Spleen (tissue), 11 donors: ENCODE data around the gene QSER1. TPM values are rescaled to one million over a fixed set of nuclear protein-coding genes. Genes with fewer than 3 reads are reported as not detected.

Experiments
- DNase-seq: peaks from one replicate; pipeline ENCODE4 v3.0.0-alpha.2; 2020
- H3K27ac ChIP-seq, 8 donors: fragments of 200-600 bp; sonication (generic) in 7 of 8; 1 replicate in 4 of 8; 2 replicates in 4 of 8; pipeline versions ENCODE4 v1.5.0 to v1.8.0; 2016 to 2021; ENCODE audit warnings: inconsistent platforms in 4 of 8, mild to moderate bottlenecking in 4 of 8, moderate library complexity in 1 of 8
- H3K27me3 ChIP-seq, 7 donors: fragments of 200-600 bp; sonication (generic) in 6 of 7; replicated peaks in 1 of 7; 1 replicate in 4 of 7; 2 replicates in 3 of 7; pipeline versions ENCODE4 v1.5.0 to v1.8.0; 2016 to 2021; ENCODE audit warnings: inconsistent platforms in 3 of 7, mild to moderate bottlenecking in 1 of 7
- H3K36me3 ChIP-seq, 6 donors: fragments of 200-600 bp; sonication (generic) in 5 of 6; 1 replicate in 4 of 6; 2 replicates in 2 of 6; pipeline versions ENCODE4 v1.5.0 to v1.8.0; 2016 to 2021; ENCODE audit warnings: inconsistent platforms in 2 of 6
- H3K4me1 ChIP-seq, 6 donors: fragments of 200-600 bp; sonication (generic) in 5 of 6; 1 replicate in 3 of 6; 2 replicates in 3 of 6; pipeline versions ENCODE4 v1.5.0 to v1.8.0; 2016 to 2021; ENCODE audit warnings: inconsistent platforms in 3 of 6
- H3K4me3 ChIP-seq, 8 donors: fragments of 200-600 bp; sonication (generic) in 7 of 8; 1 replicate in 4 of 8; 2 replicates in 4 of 8; pipeline versions ENCODE4 v1.5.0 to v1.8.0; 2016 to 2021; ENCODE audit warnings: inconsistent platforms in 4 of 8, mild to moderate bottlenecking in 4 of 8, moderate library complexity in 2 of 8
- H3K9me3 ChIP-seq, 8 donors: fragments of 200-600 bp; sonication (generic) in 7 of 8; 1 replicate in 4 of 8; 2 replicates in 4 of 8; pipeline versions ENCODE4 v1.5.0 to v1.8.0; 2016 to 2021; ENCODE audit warnings: inconsistent platforms in 4 of 8
- POLR2A ChIP-seq, 3 donors: fragments of 450-650 bp; IDR thresholded peaks; one replicate each; pipeline ENCODE4 v1.5.1; 2017; ENCODE audit warnings: antibody characterized with exemption in 3 of 3, mild to moderate bottlenecking in 1 of 3
- POLR2AphosphoS5 ChIP-seq, 3 donors: sonication (generic); formaldehyde crosslinking; IDR thresholded peaks; one replicate each; pipeline ENCODE4 v1.5.1; 2017; ENCODE audit warnings: antibody characterized with exemption in 3 of 3
- WGBS, 5 donors: extraction: QIAGEN DNeasy Blood & Tissue Kit in 3 of 5; methylation state at CpG; one replicate each; pipeline versions ENCODE4 v1.1.5 to v1.1.7; 2013 to 2018; 5-methylcytosine and 5-hydroxymethylcytosine counted together
- intact Hi-C: fragments of 100-400 bp; cut with DNase I; formaldehyde crosslinking; loops from one replicate; pipeline ENCODE4 v1.15.0; 2023; ENCODE audit warnings: low total_unique reads
- polyA plus RNA-seq, 3 donors: library from polyadenylated mRNA; stranded (reverse); fragments of 200-250 nt; gene quantifications; one replicate each; pipeline ENCODE4 v1.2.1, GENCODE V29; 2013
- total RNA-seq, 7 donors: library from RNA; depleted of rRNA in 3 of 7; stranded (reverse); fragments of >200 nt in 3 of 7; fragmentation: NEBNext Ultra II Directional in 4 of 7; extraction: Animal tissue kit (Norgen Biotek cat#: 25700) in 4 of 7; gene quantifications; one replicate each; pipeline versions ENCODE4 v1.1.0 to v1.2.1, GENCODE V29; 2016 to 2021
- TF ChIP-seq, protein P1 (sequence below), 11 experiments: fragments of 200-600 bp in 7 of 11; fragments of 450-650 bp in 4 of 11; sonication (generic) in 4 of 11; IDR thresholded peaks in 8 of 11; conservative IDR thresholded peaks in 3 of 11; 1 replicate in 7 of 11; 2 replicates in 4 of 11; pipeline versions ENCODE4 v1.4.0 to v1.8.0; 2016 to 2021; ENCODE audit warnings: antibody characterized with exemption in 11 of 11, inconsistent platforms in 4 of 11, mild to moderate bottlenecking in 1 of 11
- donor health status: healthy with polysubstance abuse.
- donor health status: DM: no; HTN: no; CAD: no; lungs with moderate emphysema.
- donor health status: DM: no; HTN: no; CAD: no.
- donor health status: Bipolar disorder and iron deficiency.
- donor health status: healthy.
- donor health status: DM: no; HTN: no; CAD: no.
- donor health status: DM: yes; HTN: yes; CAD: no.

Gene QSER1
- total and polyA plus RNA-seq, 10 donors: 2.4 to 34.9 (median 24.6) TPM

DNA sequence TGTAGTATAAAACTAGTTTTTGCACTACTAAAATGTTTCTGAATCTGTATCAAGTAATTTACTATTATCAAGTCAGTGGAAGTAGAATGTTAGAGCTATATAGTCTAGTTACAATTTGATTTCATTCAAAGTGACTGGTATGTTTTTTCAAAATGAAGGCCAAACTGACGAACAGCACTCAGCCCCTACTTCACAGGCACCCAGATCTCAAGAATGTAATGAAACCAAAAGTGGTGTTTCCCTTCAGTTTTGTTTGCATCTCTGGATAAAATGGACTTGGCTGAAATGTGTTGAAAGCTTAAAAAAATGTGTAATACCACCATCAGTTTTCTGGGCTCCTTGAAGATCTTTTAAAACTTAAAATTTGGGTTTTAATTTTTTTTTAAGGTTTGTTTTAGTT lies 46.4 kb downstream of the QSER1 start:
- H3K27me3 ChIP-seq: no peaks in the 10 kb centered on the region
- DNase-seq: no peak
- peak overlapping the region in 1 of 8 donors; percentile 10 for H3K27ac ChIP-seq
- 51 to 56% (median 52%) methylated on average over 1 of the region's 1 CpG for WGBS, 5 donors
- H3K9me3 ChIP-seq: no peaks in the 10 kb centered on the region
- H3K4me1 ChIP-seq: peaks cover 0 to 31% (median 7%) of the 10 kb centered on the region in 6 donors
- no peak overlapping the region for H3K4me3 ChIP-seq
- TF ChIP-seq POLR2AphosphoS5 (IDR thresholded peaks at IDR 0.05): no peak
- TF ChIP-seq, protein P1, sequence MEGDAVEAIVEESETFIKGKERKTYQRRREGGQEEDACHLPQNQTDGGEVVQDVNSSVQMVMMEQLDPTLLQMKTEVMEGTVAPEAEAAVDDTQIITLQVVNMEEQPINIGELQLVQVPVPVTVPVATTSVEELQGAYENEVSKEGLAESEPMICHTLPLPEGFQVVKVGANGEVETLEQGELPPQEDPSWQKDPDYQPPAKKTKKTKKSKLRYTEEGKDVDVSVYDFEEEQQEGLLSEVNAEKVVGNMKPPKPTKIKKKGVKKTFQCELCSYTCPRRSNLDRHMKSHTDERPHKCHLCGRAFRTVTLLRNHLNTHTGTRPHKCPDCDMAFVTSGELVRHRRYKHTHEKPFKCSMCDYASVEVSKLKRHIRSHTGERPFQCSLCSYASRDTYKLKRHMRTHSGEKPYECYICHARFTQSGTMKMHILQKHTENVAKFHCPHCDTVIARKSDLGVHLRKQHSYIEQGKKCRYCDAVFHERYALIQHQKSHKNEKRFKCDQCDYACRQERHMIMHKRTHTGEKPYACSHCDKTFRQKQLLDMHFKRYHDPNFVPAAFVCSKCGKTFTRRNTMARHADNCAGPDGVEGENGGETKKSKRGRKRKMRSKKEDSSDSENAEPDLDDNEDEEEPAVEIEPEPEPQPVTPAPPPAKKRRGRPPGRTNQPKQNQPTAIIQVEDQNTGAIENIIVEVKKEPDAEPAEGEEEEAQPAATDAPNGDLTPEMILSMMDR (IDR thresholded peaks at IDR 0.05 in 8 of 11, conservative IDR thresholded peaks at IDR 0.05 in 3 of 11): no peak
- no peak for TF ChIP-seq POLR2A (IDR thresholded peaks at IDR 0.05)
- H3K36me3 ChIP-seq: peaks cover 0 to 44% (median 3%) of the 10 kb centered on the region in 6 donors
- intact Hi-C loops: no loop called here

DNA sequence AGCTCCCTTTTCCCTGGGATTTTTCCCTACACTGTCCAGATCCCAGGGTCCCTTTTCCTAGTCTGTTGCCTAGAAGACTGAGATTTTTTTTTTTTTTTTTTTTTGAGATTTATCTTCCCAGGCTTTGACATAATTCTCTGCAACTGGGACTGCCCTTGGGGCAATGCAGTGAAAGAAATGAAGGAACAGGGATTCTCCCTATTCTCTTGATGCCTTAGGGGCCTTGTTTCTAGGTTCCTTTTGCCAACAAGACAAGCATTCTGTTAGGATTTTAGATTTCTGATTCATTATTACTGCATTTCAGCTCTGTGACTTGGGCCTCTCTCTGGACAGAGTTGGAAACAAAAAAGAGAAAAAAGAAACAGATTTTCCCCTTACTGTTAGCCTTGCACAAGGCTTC lies 47.3 kb downstream of the QSER1 start:
- no peak overlapping the region for H3K4me3 ChIP-seq
- no peaks in the 10 kb centered on the region for H3K9me3 ChIP-seq
- H3K4me1 ChIP-seq: peaks cover 0 to 31% (median 7%) of the 10 kb centered on the region in 6 donors
- TF ChIP-seq, protein P1 (IDR thresholded peaks at IDR 0.05 in 8 of 11, conservative IDR thresholded peaks at IDR 0.05 in 3 of 11): no peak
- TF ChIP-seq POLR2A (IDR thresholded peaks at IDR 0.05): no peak
- TF ChIP-seq POLR2AphosphoS5 (IDR thresholded peaks at IDR 0.05): no peak
- no peak for DNase-seq
- H3K27me3 ChIP-seq: no peaks in the 10 kb centered on the region
- peak overlapping the region in 1 of 8 donors; percentile 10 for H3K27ac ChIP-seq
- H3K36me3 ChIP-seq: peaks cover 0 to 35% (median 2%) of the 10 kb centered on the region in 6 donors
- intact Hi-C loops: no loop called here

DNA sequence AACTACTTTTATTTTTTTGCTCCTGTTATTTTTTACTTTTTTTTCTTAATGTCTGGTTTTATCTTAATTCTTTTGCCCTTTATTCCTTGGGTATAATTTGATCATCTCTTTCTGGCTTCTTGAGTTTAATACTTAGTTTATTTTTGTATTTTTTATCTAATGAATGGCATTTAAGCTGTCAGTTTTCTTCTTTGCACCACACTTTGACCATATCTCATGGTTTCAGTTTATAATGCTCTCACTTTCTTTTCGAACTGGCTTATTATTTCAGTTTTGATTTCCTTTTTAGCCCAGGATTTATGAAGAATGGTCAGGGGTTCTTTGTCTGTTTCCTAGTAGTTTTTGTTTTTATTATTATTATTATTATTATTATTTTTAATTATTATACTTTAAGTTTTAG lies 48.3 kb downstream of the QSER1 start:
- peaks cover 0 to 26% (median 2%) of the 10 kb centered on the region in 6 donors for H3K36me3 ChIP-seq
- no peak overlapping the region for H3K27ac ChIP-seq
- TF ChIP-seq POLR2AphosphoS5 (IDR thresholded peaks at IDR 0.05) (no peak), POLR2A (IDR thresholded peaks at IDR 0.05) (no peak)
- TF ChIP-seq, protein P1 (IDR thresholded peaks at IDR 0.05 in 8 of 11, conservative IDR thresholded peaks at IDR 0.05 in 3 of 11): no peak
- intact Hi-C loops: no loop called here
- WGBS, 5 donors: 54 to 79% (median 57%) methylated on average over 1 of the region's 1 CpG
- H3K9me3 ChIP-seq: peaks cover 0 to 5% (median 0%) of the 10 kb centered on the region in 8 donors
- H3K4me1 ChIP-seq: peaks cover 0 to 31% (median 7%) of the 10 kb centered on the region in 6 donors
- no peak for DNase-seq
- no peak overlapping the region for H3K4me3 ChIP-seq
- H3K27me3 ChIP-seq: no peaks in the 10 kb centered on the region

DNA sequence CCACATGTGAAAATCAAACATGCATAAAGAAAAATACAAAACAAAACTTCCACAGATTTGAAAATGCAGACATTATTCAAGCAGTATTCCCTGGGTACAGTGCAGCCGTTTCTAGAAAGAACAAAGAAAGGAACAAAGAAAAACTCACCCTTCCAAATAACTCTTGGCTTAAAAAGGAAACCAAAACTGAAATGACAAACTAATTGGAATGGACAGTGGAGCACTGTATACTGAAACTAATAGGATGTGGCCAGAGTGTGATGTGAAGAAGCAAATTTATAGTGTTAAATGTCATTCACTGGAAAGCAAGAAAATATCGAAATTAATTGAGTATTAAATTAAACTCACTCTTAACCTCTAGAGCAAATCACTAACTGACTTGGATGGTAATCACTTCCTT lies 55.4 kb downstream of the QSER1 start:
- intact Hi-C loops: no loop called here
- WGBS, 5 donors: 80 to 91% (median 88%) methylated on average over 2 of the region's 2 CpGs
- no peak for TF ChIP-seq POLR2AphosphoS5 (IDR thresholded peaks at IDR 0.05)
- TF ChIP-seq POLR2A (IDR thresholded peaks at IDR 0.05): no peak
- TF ChIP-seq, protein P1 (IDR thresholded peaks at IDR 0.05 in 8 of 11, conservative IDR thresholded peaks at IDR 0.05 in 3 of 11): no peak
- no peak overlapping the region for H3K27ac ChIP-seq
- H3K27me3 ChIP-seq: no peaks in the 10 kb centered on the region
- peaks cover 0 to 21% (median 15%) of the 10 kb centered on the region in 8 donors for H3K9me3 ChIP-seq
- H3K4me1 ChIP-seq: no peaks in the 10 kb centered on the region
- no peak for DNase-seq
- H3K36me3 ChIP-seq: peaks cover 0 to 15% (median 2%) of the 10 kb centered on the region in 6 donors
- H3K4me3 ChIP-seq: no peak overlapping the region
